Germinal center (tissue), 1 donor: ENCODE results near the gene DACH2.

Experiments
- DNase-seq: peaks from one replicate; pipeline ENCODE4 v3.0.0; 2012; ENCODE audit warnings: mixed read lengths, low spot score

Gene DACH2

GRCh38 chrX:86806786-86807185, 658.5 kb downstream of the DACH2 start:
- DNase-seq = no peak

- no peak for DNase-seq
These were observed 661.4 kb downstream of the DACH2 start for GRCh38 chrX:86809651-86810050.

GRCh38 chrX:86829786-86830185, 681.5 kb downstream of the DACH2 start:
- no peak for DNase-seq

GRCh38 chrX:86830685-86831084, 682.4 kb downstream of the DACH2 start:
- no peak for DNase-seq

- no peak for DNase-seq
These were observed 696.9 kb downstream of the DACH2 start for GRCh38 chrX:86845101-86845500.
